A549 (cell line): ENCODE measurements around the gene TTLL9.

Experiments used
- CEBPB ChIP-seq, 2 experiments: fragments of >200 bp in 1 of 2; sonication (Bioruptor Twin) in 1 of 2; formaldehyde crosslinking in 1 of 2; IDR thresholded peaks; 2 replicates each; pipeline ENCODE4 v1.6.1; 2012 to 2016
- HOXA7 ChIP-seq: fragments of 250-450 bp; sonication (Bioruptor Pico); IDR thresholded peaks from 2 replicates; pipeline ENCODE4 v1.5.0; 2020; ENCODE audit warnings: mild to moderate bottlenecking, moderate library complexity
- NR3C1 ChIP-seq: fragments of >200 bp; sonication (Bioruptor Twin); formaldehyde crosslinking; IDR thresholded peaks from 3 replicates; pipeline ENCODE4 v1.6.1; 2017
- POLR2A ChIP-seq: IDR thresholded peaks from 2 replicates; pipeline ENCODE4 v1.6.1; 2012; ENCODE audit warnings: mild to moderate bottlenecking, low read length
- ZFP36 ChIP-seq: fragments of 450-650 bp; IDR thresholded peaks from 2 replicates; pipeline ENCODE4 v1.6.1; 2014; ENCODE audit warnings: borderline replicate concordance; ENCODE audit not compliant: partially characterized antibody
- TF ChIP-seq, protein P1 (sequence below): fragments of >200 bp; sonication (Bioruptor Twin); formaldehyde crosslinking; IDR thresholded peaks from 3 replicates; pipeline ENCODE4 v1.5.1; 2016

DNA sequence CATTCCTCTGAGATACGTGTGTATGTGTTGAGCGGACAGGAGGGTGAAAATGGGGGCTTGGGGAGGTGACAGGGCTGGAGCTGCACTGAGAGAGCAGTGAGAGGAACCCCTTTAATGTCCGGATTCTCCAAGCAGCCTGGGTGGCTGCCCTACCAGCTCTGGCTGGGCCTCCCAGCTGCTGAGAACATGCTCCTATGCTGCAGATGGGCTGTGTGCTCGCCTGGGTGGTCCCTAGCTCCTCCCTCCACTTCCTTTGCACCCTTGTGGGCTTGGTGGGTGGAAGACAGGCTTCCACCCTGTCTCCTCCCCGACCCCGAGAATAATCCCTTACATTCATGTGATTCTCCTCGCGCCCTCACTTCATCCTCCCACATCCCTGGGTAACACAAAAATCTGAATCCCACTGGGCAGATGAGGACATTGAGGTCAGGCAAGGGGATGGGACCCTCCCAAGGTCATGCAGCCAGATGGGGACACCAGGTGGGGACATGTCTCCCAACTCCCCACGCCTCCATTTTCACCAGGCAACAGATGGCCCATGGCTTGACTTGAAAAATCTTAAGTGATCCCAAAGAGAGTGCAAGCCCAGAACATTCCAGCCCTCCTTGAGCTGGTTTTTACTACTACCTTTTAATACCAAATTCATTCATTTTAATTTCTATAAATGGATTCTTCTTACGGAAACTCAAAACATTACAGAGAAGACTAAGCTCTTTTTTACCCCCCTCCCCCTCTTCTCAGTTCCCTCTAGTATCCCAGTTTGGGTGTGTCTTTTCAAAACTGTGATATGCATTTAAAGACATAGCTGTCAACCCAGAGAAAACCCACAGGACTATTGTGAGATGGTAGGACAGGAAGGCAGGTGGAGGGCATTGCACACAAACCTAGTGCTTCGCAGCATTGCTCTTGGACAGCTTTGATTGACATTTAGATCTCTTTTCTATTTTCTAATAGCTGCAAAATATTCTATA lies 86.4 kb downstream of the TTLL9 start:
- TF ChIP-seq, protein P1, sequence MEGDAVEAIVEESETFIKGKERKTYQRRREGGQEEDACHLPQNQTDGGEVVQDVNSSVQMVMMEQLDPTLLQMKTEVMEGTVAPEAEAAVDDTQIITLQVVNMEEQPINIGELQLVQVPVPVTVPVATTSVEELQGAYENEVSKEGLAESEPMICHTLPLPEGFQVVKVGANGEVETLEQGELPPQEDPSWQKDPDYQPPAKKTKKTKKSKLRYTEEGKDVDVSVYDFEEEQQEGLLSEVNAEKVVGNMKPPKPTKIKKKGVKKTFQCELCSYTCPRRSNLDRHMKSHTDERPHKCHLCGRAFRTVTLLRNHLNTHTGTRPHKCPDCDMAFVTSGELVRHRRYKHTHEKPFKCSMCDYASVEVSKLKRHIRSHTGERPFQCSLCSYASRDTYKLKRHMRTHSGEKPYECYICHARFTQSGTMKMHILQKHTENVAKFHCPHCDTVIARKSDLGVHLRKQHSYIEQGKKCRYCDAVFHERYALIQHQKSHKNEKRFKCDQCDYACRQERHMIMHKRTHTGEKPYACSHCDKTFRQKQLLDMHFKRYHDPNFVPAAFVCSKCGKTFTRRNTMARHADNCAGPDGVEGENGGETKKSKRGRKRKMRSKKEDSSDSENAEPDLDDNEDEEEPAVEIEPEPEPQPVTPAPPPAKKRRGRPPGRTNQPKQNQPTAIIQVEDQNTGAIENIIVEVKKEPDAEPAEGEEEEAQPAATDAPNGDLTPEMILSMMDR = no peak
- no peak for TF ChIP-seq POLR2A
- no peak for TF ChIP-seq CEBPB (IDR thresholded peaks at IDR 0.05)
- no peak for TF ChIP-seq ZFP36
- no peak for TF ChIP-seq NR3C1
- no peak for TF ChIP-seq HOXA7 (CRISPR knock-in tag)
